HG02610 (cell line): Measurements from ENCODE around the gene PUSL1.

Experiments
- ATAC-seq: cut with Tn5 transposase; IDR thresholded peaks from one replicate; pipeline ENCODE4 v1.9.1; 2021; ENCODE audit warnings: mild to moderate bottlenecking, moderate library complexity; ENCODE audit not compliant: unreplicated experiment

PUSL1 gene

GRCh38 chr1:1321477-1321876, 13.1 kb downstream of the PUSL1 start:
- ATAC-seq: no peak

GRCh38 chr1:1322418-1322817, 14.0 kb downstream of the PUSL1 start:
- ATAC-seq: no peak

- ATAC-seq: no peak
These were observed 14.6 kb downstream of the PUSL1 start for GRCh38 chr1:1322952-1323351.

- ATAC-seq: peak; percentile 22
These were observed 15.7 kb downstream of the PUSL1 start for GRCh38 chr1:1324084-1324523.

GRCh38 chr1:1324524-1325287, 16.3 kb downstream of the PUSL1 start, which contains the start of the genes CPTP and INTS11:
CPTP (plus strand) TSS chr1:1324802; CDS start chr1:1326911, 2,109 bp downstream.
INTS11 (minus strand) TSS chr1:1324660; CDS start chr1:1324608, 52 bp downstream.
- peak; percentile 69 for ATAC-seq

- no peak for ATAC-seq
These were observed 17.1 kb downstream of the PUSL1 start for GRCh38 chr1:1325288-1326074.

GRCh38 chr1:1326075-1326605, 17.7 kb downstream of the PUSL1 start:
- ATAC-seq: no peak

GRCh38 chr1:1327291-1327690, 18.9 kb downstream of the PUSL1 start:
- no peak for ATAC-seq

- no peak for ATAC-seq
These were observed 19.9 kb downstream of the PUSL1 start for GRCh38 chr1:1328254-1328653.

GRCh38 chr1:1329304-1330210, 21.2 kb downstream of the PUSL1 start:
- ATAC-seq: no peak

GRCh38 chr1:1330366-1331067, 22.1 kb downstream of the PUSL1 start:
- ATAC-seq: no peak

GRCh38 chr1:1331068-1331965, 22.9 kb downstream of the PUSL1 start, which contains the start of gene TAS1R3:
TAS1R3 (plus strand) TSS chr1:1331280; CDS start chr1:1331346, 66 bp downstream.
- no peak for ATAC-seq

GRCh38 chr1:1332031-1332755, 23.8 kb downstream of the PUSL1 start:
- ATAC-seq: no peak

GRCh38 chr1:1332774-1333480, 24.5 kb downstream of the PUSL1 start:
- no peak for ATAC-seq

GRCh38 chr1:1333551-1334241, 25.3 kb downstream of the PUSL1 start:
- ATAC-seq: no peak

- no peak for ATAC-seq
These were observed 26.4 kb downstream of the PUSL1 start for GRCh38 chr1:1334835-1335234.

GRCh38 chr1:1335283-1335682, 26.9 kb downstream of the PUSL1 start:
- ATAC-seq: no peak
